ENCODE data around the gene KIRREL2. TPM values are rescaled to one million over a fixed set of nuclear protein-coding genes. Genes with fewer than 3 reads are reported as not detected.

KIRREL2 gene
- total and polyA plus RNA-seq, 2 of the 8 experiments (the other 6 are each of a cell fraction or from before 2014, with no cell fraction given): 2.4 to 4.6 TPM

DNA sequence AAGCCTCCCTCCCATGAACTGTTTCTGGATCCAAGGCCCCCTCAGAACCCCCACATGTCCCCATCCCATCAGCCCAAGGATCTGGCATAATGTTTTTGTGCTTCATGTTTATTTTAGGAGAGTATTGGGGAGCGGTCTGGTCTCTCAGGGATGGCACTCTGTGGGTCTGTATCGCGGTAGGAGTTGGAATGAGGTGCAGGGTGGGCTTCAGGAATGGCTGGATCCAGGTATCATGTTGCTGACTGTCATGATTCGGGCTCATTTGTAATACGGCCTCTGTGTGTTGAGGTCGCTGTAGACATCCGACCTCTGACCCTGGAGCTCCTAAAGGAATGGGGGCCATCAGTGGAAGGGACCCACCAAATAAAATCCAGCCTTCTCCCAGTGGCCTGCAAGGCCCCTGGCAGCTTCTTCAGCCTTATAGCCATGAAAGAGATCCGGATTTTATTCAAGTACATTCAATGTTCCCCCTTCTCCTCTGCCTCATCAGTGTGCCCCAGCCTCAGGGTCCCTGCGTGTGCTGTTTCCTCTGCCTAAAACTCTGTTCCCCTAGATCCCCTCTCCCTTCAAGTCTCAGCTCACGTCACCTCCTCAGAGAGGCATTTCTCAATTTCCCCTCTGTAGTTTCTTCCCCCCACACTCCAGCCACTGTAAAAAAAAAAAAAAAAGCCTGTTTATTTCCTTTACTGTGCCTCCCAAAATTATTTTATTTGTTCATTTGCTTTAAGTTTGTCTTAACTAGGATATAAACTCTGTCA lies 47.8 kb downstream of the KIRREL2 start:
- Histone ChIP-seq H3K9me3 (ENCODE audit: insufficient read depth in 2 of 2, low read depth in 1 of 2, low read length in 1 of 2) (no peaks in the 10 kb centered on the region), H3K79me2 (ENCODE audit: control insufficient read depth in 1 of 2, insufficient read depth in 2 of 2, low read length in 2 of 2) (no peaks in the 10 kb centered on the region), H3K9ac (replicated peaks in 1 of 4; ENCODE audit: extremely low read depth in 1 of 4, low read depth in 3 of 4, low read length in 3 of 4) (no peak overlapping the region), H2BK20ac (ENCODE audit: low read length) (no peak overlapping the region), H4K91ac (replicated peaks; ENCODE audit: insufficient read length, low read length) (peak overlapping the region; percentile 2), H3K27ac (ENCODE audit: low read depth, low read length) (no peak overlapping the region), H3K4me1 (replicated peaks in 1 of 4; ENCODE audit: control insufficient read depth in 3 of 4, insufficient read depth in 4 of 4, low read length in 3 of 4) (peaks cover 0 to 25% (median 12%) of the 10 kb centered on the region in 4 experiments; a peak in 6 of 7 replicates), H3K4me3 (ENCODE audit: extremely low read depth in 1 of 4, insufficient read depth in 2 of 4, low read depth in 3 of 4, low read length in 4 of 4) (no peak overlapping the region), H4K20me1 (replicated peaks in 1 of 2; ENCODE audit: control insufficient read depth in 1 of 2, insufficient read depth in 2 of 2, low read length in 2 of 2) (no peaks in the 10 kb centered on the region), H2AK5ac (ENCODE audit: low read depth, low read length) (no peak overlapping the region), H3K23ac (ENCODE audit: insufficient read length) (no peak overlapping the region), H3K4me2 (ENCODE audit: insufficient read depth in 1 of 2, low read depth in 2 of 2, low read length in 2 of 2) (no peak overlapping the region; a peak in 1 of 4 replicates), H3K36me3 (ENCODE audit: control insufficient read depth in 2 of 4, insufficient read depth in 4 of 4, low read length in 3 of 4) (no peaks in the 10 kb centered on the region), H3K27me3 (replicated peaks in 1 of 4; ENCODE audit: control insufficient read depth in 3 of 4, extremely low read depth in 1 of 4, insufficient read depth in 3 of 4, low read length in 3 of 4) (no peaks in the 10 kb centered on the region), H3K4ac (replicated peaks; ENCODE audit: insufficient read length, low read depth, low read length) (no peak overlapping the region), H3K56ac (replicated peaks; ENCODE audit: insufficient read length, low read depth, low read length) (no peak overlapping the region), H4K5ac (ENCODE audit: insufficient read length, low read depth, low read length) (no peak overlapping the region), H3K23me2 (ENCODE audit: low read depth, low read length) (peaks cover 8% of the 10 kb centered on the region), H2AFZ (ENCODE audit: low read length) (no peak overlapping the region), H2BK120ac (replicated peaks; ENCODE audit: low read depth, low read length) (no peak overlapping the region), H3K14ac (ENCODE audit: insufficient read length) (no peak overlapping the region), H2BK12ac (ENCODE audit: low read depth, low read length) (no peak overlapping the region), H3K18ac (ENCODE audit: extremely low read depth, low read length) (no peak overlapping the region), H3K79me1 (ENCODE audit: low read depth, low read length) (no peaks in the 10 kb centered on the region), H2BK15ac (ENCODE audit: low read length) (no peak overlapping the region), H2BK5ac (ENCODE audit: low read depth, low read length) (no peak overlapping the region), H4K8ac (ENCODE audit: extremely low read depth, insufficient read depth, low read length) (no peak overlapping the region)
- CTCF ChIA-PET (ENCODE audit: partially characterized antibody): interaction anchor here (0.5 to 1.4 kb wide), 5 partner anchors 20 to 325 kb away, joined by 3 to 4 read pairs (median 4); no protein-coding TSS in a partner anchor
- TF ChIP-seq KDM1A (IDR thresholded peaks at IDR 0.05; ENCODE audit: borderline replicate concordance, low read length): peak; percentile 77; the same call in 1 of the 2 replicates
- TF ChIP-seq HDAC6 (IDR thresholded peaks at IDR 0.05; ENCODE audit: low read depth, low read length): no peak
- WGBS, 2 experiments (ENCODE audit: extremely low coverage in 1 of 2, insufficient coverage in 1 of 2, insufficient read length in 1 of 2, insufficient replicate concordance in 2 of 2, low coverage in 1 of 2, low lambda C conversion rate in 2 of 2, missing lambda C conversion rate in 1 of 2): 89% methylated on average over 10 of the region's 10 CpGs; no CpG with 5 or more reads in 1 of the 2 experiments
- DNase-seq (ENCODE audit: low read depth in 1 of 2, low spot score in 2 of 2): no peak
- FAIRE-seq: no peak
- POLR2A ChIA-PET (ENCODE audit: partially characterized antibody): interaction anchor here (1.5 kb wide), 1 partner anchor 35 kb away, joined by 8 read pairs; the partner anchor contains the start of gene APLP1

Measured in H1 (cell line).